Prostate gland (tissue), 2 donors: ENCODE measurements around the gene CRTC1.

Experiments
- CTCF ChIP-seq, 4 experiments: fragments of 200-600 bp in 2 of 4; fragments of 450-650 bp in 2 of 4; sonication (generic) in 2 of 4; IDR thresholded peaks; 1 replicate in 3 of 4; 2 replicates in 1 of 4; pipeline ENCODE4 v1.5.1; 2016 to 2019; ENCODE audit warnings: antibody characterized with exemption in 4 of 4, mild to moderate bottlenecking in 2 of 4, moderate library complexity in 2 of 4
- POLR2AphosphoS5 ChIP-seq: sonication (generic); formaldehyde crosslinking; IDR thresholded peaks from one replicate; pipeline ENCODE4 v1.6.1; 2017; ENCODE audit warnings: antibody characterized with exemption

DNA sequence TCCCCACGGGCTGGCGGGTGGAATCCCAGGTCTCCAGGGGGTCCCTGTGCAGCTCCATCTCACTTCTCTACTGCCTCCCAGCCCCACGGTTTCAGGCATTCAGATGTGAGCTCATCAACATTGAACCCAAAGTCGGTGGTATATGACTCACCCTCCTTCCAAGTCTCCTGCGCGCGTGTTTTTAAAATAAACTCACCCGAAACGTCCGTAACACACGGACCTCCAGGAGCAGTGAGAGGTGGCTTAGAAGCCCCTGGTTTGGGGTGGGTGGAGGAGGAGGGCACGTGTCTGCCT is 14.0 kb upstream of the CRTC1 start:
- no peak for TF ChIP-seq CTCF (IDR thresholded peaks at IDR 0.05)
- TF ChIP-seq POLR2AphosphoS5, result no peak
